SK-N-MC (cell line): ENCODE data around the gene ARHGEF17.

Source experiments
- EZH2 ChIP-seq: fragments of 200-600 bp; sonication (generic); IDR thresholded peaks from one replicate; pipeline ENCODE4 v1.6.1; 2017; ENCODE audit warnings: antibody characterized with exemption
- FOXP2 ChIP-seq: optimal IDR thresholded peaks from 2 replicates; pipeline ENCODE3; 2011; ENCODE audit warnings: mild to moderate bottlenecking, moderate library complexity; ENCODE audit not compliant: insufficient read depth; ENCODE audit errors: extremely low read length, control extremely low read depth
- POLR2AphosphoS5 ChIP-seq: IDR thresholded peaks from 2 replicates; pipeline ENCODE4 v1.6.1; 2012; ENCODE audit warnings: mild to moderate bottlenecking, low read depth, low read length, borderline replicate concordance

DNA sequence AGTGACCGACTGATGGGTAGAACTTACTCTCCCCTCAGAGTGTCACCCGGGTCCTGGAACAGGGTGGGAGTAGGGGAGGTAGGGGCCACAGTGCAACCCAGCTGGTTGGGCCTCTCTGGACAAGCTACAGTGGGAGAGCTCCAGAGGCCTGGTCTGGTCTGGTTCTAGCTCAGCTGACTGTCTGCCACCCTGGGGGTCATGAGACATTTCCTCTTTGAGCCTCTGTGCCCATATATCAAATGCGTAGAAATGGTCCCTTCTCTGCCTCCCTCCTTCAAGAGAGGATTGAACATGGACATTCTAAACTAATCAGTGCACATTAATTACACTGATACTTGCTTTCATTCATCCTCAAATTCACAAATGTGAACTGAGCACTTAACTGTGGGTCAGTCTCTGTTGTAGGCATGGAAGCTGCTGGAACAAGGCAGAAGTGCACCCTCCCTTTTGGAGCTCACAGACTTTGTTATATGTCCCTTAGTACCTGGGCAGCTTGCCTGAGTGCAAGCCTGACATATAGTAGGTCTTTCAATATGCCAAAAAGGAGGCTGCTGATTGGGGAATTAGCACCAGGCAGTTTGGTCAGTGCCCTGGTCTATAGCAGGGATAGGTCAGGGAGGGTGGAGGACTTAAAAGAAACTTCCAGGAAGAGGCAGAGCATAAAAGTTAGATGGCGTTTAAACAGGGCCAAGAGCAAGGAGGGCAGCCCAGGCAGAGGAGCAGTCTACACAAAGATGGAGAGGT is 25.7 kb downstream of the ARHGEF17 start:
- no peak for TF ChIP-seq EZH2
- TF ChIP-seq POLR2AphosphoS5, result no peak
- TF ChIP-seq FOXP2, result no peak
